Measurements from ENCODE around the gene CD48.
A peak's percentile ranks its signal among the peaks of the same experiment; 100 is the strongest.

The CD48 gene

DNA sequence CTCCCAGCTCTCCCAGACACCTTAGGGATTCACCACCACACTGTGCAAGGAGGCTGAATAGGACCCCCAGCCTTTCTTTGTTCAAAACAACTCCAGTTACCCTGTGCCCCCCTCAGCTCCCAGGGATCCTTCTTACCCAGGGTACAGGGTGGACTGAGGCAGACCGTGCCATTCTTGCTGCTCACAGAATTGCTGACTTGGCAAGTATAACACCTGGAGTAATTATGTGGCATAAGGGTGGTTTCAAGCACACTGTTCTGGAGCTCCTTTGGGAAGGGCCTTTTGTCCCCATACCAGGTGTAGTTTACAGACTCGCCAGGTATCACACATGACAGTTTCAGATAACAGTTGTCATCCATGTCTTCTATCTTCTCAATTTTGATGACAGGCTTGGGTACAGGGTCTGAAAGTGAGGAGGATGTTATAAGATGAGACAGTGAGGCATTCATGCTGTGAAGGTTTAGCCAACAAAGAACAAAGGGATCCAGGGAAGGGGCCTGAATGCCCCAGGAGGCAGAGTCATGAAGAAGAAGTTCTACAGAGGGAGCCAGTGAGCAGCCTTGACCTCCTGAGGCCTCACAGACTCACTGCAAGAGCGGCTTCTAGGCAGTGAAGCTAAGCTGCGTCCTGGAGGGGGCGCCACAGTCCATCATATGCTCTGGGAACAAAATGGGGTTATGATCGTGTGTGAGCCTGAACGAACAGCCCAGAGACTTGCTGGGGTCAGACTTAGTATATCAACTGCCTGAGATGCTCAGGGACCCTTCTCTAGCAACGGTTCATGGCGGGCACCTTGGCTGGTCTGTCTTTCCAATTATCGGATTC is 30.3 kb downstream of the CD48 start:
- peak; percentile 83 to 89 (median 85) for DNase-seq (ENCODE audit: low read depth in 2 of 3, low spot score in 1 of 3)

DNA sequence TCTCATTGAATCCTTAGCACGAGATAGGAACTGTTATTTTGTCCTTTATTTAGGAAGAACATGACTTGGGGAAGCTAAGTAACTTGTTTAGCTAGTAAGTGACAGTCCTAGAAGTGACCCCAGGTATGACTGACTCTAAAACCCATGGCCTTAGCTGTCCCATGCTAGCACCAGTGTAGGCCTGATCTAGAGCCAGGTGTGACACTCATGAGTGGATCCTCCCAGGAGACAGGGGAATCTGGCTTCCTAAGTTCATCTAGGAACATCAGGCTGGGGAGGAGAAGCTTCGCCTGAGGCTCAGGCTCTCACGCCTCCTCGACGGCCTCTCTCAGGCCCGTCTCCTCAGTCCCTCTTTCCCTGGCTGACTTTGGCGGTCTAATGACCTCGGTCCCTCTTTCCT is 31.2 kb downstream of the CD48 start:
- DNase-seq (ENCODE audit: low read depth in 2 of 3, low spot score in 1 of 3) = no peak

DNA sequence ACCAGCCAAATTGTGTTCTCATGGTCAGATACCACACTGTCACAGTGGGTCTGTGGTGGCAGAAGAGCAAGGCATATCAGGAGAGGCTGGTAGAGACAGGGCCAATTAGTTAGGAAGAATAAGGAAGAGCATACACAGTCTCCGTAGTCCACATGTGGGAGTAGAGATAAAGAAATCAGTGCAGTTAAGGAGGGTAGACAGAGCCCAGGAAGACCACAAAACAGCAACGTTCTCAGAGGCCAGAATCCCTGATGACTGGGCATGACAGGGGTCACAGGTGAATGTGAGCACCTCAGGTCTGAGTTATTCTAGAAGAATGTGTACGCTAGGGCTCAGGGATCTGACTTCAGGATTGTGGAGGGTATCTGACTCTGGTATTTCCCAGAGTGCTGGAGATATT is 31.7 kb downstream of the CD48 start:
- no peak for DNase-seq (ENCODE audit: low read depth in 2 of 3, low spot score in 1 of 3)

DNA sequence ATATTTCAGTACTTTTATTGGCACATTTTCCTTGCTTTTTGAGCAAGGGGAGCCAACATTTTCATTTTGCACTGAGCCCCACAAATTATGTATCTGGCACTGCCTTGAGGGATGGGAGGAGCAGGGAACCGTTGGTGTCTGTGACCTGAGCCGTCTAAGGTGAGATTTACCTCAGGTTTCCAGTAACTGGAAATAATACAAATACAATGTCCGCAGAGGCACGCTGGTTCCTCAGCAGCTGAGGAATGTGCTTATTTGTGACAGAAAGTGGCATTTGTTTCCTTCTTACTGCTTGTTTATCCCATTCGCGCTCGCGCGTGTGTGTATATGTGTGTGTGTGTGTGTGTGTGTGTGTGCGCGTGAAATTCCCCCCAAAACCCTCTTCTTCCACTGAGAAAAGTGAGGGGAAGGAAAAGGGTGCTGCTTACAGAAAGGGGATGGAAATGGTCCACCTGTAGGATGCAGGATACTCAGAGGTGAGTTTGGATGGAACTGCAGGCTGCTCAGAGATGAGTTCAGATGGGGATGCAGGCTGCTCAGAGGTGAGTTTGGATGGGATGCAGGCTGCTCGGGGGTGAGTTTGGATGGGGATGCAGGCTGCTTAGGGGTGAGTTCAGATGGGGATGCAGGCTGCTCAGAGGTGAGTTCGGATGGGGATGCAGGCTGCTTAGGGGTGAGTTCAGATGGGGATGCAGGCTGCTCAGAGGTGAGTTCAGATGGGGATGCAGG is 34.6 kb downstream of the CD48 start:
- DNase-seq (ENCODE audit: low read depth in 2 of 3, low spot score in 1 of 3) = no peak

DNA sequence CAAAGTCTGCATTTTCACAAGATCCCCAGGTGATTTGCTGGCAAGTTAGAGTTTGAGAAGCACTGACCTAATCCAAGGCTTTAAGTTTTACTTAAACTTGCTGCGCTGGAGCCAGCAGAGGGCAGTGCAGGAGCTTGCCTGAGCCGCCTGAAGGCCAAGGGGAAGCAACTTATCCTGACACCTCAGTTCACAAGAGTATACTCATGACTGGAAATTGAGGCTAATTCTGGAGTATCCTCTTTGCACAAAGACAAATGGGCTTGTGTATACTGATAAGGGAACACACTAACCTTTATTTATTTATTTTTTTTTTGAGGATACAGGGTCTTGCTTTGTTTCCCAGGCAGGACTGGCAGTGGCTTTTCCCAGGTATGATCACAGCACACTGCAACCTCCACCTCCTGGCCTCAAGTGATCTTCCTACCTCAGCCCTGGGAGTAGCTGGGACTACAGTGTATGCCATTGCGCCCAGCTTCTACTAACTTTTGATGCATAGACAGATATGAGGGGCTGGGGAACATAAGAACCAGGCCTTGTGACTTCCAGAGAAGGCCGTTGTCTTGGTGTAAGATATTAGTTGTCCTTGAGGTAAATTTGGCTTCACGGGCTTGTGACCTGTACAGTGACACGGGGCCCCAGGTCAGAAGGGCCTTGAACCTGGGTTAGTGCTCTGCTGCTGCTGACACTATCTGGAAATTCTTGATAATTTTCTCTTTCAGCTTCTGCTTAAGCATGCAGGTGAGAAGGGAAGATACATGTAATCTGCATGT is 35.8 kb downstream of the CD48 start:
- DNase-seq (ENCODE audit: low read depth in 2 of 3, low spot score in 1 of 3) = peak; percentile 68 to 72 (median 68)

DNA sequence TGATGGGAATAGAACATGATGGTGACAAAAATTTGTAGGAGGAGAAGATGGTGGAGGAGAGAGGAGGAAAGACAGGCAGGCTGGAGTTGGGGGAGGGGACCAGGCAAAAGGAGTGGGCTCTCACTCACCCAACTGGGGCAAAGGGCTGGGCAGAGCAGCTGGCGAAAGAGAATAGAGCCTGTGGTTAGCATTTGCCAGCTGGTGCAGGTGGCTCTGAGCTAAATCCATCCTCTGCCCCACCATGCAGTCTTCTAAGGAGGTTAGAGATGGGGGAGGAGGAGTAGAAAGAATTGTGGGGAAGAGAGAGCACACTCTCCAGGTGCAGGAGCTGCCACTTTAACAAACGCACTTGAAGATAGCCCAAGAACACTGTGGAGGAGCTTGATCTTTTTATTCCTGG is 37.2 kb downstream of the CD48 start:
- DNase-seq (ENCODE audit: low read depth in 2 of 3, low spot score in 1 of 3) = no peak

DNA sequence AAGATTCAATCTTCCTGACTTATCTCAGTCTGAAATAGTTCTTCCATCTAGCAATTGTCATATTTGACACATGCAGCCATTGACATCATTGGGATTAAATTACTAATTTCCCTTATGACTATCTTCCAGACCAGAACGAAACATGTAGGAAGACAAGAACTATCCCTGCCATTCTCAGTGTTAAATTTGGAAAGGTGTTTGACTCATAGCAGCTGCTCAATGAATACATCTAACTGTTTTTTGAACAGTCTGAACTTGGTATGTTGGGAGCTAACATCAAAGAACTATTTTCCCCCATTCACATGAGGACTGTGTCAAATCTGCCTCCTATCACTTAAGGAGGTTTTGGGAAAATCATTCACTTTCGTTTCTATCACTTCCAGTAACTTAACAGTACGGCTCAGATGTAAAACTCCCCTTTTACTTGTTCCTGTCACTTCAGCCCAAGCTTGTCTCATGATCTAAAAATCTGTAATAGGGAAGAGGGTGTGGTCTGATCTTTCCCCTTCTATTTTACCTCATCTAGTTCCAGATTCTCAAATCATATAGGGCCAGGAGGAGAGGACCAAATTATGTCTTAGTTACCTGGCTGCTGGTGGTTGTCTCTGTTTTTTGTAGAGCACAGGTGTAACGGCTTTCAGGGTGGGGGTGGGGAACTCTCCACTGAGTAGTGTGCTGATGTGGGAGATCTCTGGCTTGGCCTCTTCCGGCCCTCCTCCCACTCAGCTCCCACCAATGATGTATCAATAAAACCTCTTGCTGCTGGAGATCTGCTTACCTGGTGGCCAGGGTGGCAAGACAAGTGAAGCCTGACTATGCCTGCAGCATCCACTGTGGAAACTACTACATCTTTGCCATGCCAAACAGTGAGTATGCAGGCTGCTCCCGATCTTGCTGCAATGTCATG is 38.6 kb downstream of the CD48 start:
- DNase-seq (ENCODE audit: low read depth in 2 of 3, low spot score in 1 of 3) = peak in 1 of 3 donors; percentile 30

DNA sequence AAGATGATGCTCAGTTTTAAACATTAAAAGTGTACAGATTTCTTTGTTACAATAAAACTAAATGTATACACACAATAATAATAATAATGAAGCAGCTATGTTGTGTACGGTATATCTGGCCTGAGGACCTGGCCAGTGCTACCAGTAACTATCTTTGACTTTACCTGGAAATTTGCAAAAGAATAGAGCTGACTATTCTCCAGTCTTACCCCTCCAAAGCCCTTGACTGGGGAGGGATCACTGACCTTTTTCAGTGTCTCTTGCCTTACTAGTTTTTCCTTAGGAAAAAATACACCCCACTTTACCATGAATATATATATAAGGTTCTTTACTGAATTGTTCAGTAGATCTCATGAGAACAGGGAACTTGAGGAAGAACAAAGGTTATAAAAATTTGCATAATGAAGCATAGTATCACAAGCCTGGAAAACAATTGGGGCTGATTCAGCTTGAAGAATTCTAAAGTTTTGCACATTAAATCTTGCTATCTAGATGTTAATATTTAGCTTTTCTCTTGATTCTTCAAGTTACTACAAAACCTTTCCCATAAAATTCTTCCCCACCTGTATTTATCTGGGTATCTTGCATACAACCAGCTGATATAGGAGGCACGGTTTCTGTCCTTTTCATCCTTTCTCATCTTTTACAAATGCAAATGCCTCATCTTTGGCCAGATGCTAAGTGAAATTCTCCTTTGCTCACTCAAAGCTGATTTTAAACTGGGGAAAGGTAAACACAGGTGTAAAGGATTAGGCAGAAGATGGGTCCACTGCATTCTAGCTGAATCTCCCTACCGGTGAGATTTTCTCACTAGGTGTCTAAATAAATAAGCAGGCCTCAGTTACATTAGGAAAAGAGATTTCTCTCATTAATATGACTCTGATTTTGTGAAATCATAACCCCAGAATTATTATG is 39.8 kb downstream of the CD48 start:
- no peak for DNase-seq (ENCODE audit: low read depth in 2 of 3, low spot score in 1 of 3)

DNA sequence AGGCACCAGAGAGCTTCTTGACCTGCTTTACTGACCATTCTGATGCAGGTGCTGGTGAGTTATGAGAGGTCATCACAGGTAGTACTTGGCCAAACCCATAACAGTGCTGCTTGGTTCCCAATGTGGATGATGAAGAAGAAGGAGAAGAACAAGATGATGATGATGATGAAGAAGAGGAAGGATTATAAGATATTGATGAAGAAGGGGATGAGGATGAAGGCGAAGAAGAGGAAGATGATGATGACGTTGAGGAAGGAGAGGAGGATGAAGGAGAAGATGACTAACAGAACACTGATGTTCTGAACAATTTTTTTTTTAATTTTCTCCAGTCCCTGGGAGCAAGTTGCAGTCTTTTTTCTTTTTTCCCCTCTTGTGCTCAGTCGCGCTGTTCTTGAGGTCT is 40.9 kb downstream of the CD48 start:
- DNase-seq (ENCODE audit: low read depth in 2 of 3, low spot score in 1 of 3) = no peak

DNA sequence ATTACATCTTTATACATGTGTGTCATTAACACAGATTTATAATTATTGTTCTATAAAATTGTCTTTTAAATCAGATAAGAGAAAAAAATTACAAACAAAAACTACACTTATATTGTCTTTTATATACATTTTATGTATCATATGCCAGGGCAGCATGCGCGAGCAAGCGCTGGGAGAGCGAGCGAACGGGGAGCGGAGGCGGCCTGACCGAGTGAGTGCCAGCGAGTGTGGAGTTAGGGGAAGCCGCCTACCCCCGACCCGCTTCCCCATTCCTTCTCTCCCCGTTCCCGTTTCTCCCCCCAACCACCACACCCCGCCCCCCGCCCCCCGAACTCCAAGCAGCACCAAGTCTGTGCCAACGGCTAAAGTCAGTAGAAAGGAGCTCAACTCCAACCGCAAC is 41.8 kb downstream of the CD48 start:
- no peak for DNase-seq (ENCODE audit: low read depth in 2 of 3, low spot score in 1 of 3)

DNA sequence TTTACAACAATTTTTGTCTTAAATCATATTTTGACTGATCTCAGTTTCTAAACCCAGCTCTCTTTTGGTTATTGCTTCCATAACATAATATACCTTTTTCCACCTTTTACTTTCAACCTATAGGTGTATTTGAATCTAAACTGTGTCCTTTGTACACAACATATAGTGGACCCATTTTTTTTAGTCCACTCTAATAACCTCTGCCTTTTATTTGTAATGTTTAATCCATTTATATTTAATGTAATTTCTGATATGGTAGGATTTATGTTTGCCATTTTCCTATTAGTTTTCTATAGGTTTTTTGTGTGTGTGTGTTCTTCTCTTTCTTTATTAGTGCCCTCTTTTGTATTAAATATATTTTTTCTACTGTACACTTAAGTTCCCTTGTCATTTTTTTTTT is 42.3 kb downstream of the CD48 start:
- no peak for DNase-seq (ENCODE audit: low read depth in 2 of 3, low spot score in 1 of 3)

DNA sequence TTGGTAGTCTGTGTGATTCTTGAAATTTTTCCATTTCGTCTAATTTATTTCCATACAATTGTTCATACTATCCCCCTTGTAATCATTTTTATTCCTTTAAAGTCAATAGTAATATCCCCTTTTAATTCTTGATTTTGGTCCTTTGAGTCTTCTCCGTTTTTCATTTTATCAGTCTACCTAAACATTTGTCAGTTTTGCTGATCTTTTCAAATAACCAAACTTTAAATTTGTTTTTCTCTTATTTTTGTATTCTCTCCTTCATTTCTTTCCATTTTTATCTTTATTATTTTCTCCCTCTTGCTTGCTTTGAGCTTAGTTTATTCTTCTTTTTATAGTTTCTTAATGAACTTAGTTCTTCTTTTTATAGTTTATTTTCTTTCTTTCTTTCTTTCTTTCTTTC is 43.7 kb downstream of the CD48 start:
- DNase-seq (ENCODE audit: low read depth in 2 of 3, low spot score in 1 of 3) = no peak

DNA sequence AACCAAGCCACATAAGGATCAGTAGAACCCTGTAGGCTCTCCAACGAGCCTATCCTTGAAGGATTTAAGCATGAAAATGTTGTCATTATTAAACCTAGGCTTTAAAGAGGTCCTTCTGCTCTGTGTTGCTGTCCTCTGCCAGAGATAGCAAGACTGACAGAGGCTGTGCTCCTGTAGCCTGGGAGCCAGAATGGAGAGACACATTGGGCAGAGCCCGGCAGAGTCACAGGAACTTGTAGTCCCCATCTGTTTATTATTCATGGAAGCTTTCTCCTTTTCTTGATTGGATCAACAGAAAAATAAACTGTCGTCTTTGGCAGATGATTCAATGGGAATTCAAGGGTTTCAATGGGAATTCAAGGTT is 45.6 kb downstream of the CD48 start:
- no peak for DNase-seq (ENCODE audit: low read depth in 2 of 3, low spot score in 1 of 3)

DNA sequence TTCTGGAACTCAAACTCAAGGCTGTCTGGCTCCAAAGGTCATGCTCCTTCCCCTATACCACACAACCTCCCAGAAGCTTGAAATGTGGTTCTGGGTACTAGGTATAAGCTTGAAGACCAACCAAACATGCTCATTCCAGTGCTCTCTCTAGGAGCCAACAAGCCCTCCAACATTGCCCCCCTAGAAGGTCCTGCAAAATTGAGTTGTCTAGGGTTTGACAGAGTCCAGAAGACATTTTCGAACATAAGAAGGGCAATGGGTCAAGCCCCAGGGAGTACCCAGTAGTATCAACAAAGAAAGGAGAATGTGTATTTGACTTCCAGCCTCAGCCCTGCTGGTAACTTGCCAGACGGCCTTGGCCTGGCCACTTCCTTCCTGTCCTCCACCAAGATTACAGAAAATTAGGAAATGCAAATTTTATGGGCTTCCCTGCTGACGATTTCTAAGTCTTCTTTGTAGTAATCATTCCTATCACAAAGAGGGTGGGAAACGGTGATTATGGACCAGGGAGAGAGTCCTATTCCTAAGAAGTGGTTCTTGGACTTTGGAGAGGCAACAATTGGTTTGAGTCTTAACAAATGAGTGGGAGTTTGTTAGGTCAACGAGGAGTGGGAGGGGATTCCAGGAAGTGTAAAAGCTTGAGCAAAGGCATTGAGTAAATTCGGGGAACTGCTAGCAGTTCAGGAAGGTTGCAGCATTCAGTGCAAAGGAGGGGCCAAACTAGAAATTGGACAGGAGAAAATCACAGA is 46.1 kb downstream of the CD48 start:
- DNase-seq (ENCODE audit: low read depth in 2 of 3, low spot score in 1 of 3) = no peak

DNA sequence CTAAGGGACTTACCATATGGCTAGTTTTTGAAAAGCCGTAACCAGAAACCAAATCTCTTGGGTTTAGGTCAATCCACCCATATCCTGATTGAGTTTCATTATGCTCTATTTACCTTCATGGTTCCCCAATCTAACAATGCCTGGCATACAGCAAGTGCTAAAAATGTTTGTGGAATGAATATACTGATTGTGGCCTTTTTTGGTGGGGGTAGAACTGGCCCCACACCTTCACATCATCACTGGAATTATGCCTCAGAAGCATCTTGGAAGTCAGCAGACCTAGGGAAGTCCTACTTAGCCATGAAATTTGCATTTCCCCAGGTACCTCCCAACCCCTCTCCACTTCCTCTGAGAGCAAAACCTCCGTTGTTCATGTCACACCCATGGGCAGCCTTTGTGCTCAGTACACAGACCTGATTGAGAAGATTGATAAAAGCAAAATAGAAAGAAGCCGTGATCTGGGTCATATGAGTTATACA is 47.0 kb downstream of the CD48 start:
- no peak for DNase-seq (ENCODE audit: low read depth in 2 of 3, low spot score in 1 of 3)

DNA sequence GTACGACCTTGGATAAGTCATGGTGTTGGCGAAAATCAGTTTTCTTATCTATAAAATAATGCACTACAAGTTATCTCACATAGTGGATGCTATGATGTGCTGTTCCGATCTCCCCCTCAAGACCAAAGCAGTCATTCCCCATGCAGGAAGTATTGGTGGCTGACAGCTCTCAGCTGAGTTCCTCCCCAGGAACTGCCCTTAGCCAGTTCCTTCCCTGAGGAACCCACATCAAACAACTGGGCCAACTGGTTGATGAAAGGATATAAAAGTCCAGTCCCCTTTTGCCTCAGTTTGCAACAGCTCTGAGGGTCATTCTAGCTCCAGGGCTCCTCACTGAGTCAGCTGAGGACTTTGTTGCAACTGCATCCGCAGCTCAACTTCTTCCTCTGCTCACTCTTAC is 48.7 kb downstream of the CD48 start:
- DNase-seq (ENCODE audit: low read depth in 2 of 3, low spot score in 1 of 3) = no peak

DNA sequence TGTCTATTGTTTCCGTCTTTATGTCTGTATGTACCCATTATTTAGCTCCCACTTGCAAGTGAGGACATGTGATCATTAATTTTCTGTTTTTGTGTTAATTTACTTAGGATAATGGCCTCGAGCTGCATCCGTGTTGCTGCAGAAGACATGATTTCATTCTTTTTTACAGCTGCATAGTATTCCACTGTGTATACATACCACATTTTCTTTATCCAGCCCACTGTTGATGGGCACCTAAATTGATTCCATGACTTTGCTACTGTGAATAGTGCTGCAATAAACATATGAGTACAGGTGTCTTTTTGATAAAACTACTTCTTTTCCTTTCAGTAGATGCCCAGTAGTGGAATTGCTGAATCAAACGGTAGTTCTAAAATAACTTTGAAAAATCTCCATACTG is 52.1 kb downstream of the CD48 start:
- no peak for DNase-seq (ENCODE audit: low read depth in 2 of 3, low spot score in 1 of 3)

DNA sequence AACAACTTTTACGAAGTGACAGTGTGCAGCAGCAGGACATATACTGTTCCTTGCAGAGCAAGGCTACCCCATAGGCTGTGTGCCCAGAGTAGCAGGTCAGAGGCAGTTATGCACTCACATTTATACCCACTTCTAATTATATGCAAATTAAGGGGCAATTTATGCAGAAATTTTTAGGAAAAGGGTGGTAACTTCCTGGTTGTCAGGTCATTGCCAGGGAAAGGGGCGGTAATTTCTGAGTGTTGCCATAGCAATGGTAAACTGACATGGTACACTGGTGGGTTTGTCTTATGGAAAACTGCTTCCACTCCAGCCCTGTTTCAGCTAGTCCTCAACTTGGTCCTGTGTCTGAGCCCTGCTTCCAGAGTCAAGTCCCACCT is 52.8 kb downstream of the CD48 start:
- no peak for DNase-seq (ENCODE audit: low read depth in 2 of 3, low spot score in 1 of 3)

DNA sequence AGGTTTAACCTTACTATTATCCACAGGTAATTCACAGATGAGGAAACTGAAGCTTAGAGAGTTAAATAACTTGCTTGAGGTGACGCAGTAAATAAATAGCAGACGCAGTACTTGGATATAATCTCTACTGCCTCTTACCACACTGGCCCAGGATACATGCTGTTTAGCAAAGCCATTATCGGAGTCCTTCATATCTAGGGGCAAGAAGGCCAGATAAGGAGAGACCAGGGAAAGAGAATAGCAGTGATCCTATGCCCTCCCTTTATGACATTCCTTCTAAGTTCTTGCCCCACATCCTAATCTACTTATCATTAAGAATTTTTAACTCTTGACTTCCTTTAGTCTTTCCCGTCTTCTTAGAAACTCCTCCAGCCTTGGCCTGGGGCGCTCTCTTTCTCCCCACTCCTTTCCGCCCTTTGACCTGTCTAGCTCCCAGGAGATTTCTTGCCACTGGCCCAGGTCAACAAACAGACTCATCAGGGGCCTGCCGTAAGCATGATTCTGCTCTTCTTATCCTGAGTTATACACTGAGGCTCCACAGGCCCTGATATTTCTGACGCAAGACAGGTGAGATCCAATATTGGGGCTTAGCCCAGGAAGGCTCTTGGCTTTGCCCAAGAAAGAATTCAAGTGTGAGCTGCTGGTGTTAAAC is 53.3 kb downstream of the CD48 start:
- DNase-seq (ENCODE audit: low read depth in 2 of 3, low spot score in 1 of 3) = no peak
